Nephron (organoid): ENCODE measurements around the gene BTBD6.

Source experiments
- H3K27ac Mint-ChIP-seq, 3 experiments: 2 replicates each; pipeline ENCODE4 v1.8.0; 2020; ENCODE audit warnings: mixed read lengths in 3 of 3, mild to moderate bottlenecking in 2 of 3, moderate library complexity in 1 of 3
- H3K27me3 Mint-ChIP-seq: 2 replicates; pipeline ENCODE4 v1.8.0; 2021; ENCODE audit warnings: low read depth, mild to moderate bottlenecking, moderate library complexity, mixed read lengths
- H3K36me3 Mint-ChIP-seq: 2 replicates; pipeline ENCODE4 v1.8.0; 2020; ENCODE audit warnings: low read depth, mixed read lengths
- H3K4me1 Mint-ChIP-seq: 2 replicates; pipeline ENCODE4 v1.8.0; 2020; ENCODE audit warnings: mixed read lengths
- H3K4me3 Mint-ChIP-seq, 3 experiments: 2 replicates each; pipeline ENCODE4 v1.8.0; 2020; ENCODE audit warnings: mild to moderate bottlenecking in 3 of 3, mixed read lengths in 3 of 3, moderate library complexity in 2 of 3
- H3K9me3 Mint-ChIP-seq: 2 replicates; pipeline ENCODE4 v1.8.0; 2020; ENCODE audit warnings: mixed read lengths
- TF ChIP-seq, protein P1 (sequence below), 3 experiments: fragments of 200-600 bp; sonication (generic); IDR thresholded peaks; one replicate each; pipeline ENCODE4 v1.5.0; 2021; ENCODE audit warnings: antibody characterized with exemption in 3 of 3; ENCODE audit not compliant: unreplicated experiment in 3 of 3

The BTBD6 gene

DNA sequence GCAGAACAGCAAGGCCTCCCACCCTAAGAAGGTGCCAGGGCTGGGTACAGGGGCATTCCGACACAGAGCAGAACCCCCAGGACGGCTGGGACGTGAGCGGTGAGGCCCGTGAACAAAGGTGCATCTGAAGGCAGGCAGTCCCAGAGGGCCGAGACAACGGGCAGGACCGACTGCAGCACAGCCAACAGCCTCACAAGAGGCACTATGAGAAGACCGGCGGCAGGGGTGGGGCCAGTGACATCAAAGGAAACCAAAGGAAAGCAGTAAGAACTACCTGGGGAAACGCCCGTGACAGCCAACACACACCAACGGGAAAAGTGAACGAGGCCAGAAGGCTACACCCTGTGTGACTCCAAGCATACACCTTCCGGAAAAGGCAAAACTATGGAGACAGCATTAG is 9.1 kb downstream of the BTBD6 start:
- TF ChIP-seq, protein P1, sequence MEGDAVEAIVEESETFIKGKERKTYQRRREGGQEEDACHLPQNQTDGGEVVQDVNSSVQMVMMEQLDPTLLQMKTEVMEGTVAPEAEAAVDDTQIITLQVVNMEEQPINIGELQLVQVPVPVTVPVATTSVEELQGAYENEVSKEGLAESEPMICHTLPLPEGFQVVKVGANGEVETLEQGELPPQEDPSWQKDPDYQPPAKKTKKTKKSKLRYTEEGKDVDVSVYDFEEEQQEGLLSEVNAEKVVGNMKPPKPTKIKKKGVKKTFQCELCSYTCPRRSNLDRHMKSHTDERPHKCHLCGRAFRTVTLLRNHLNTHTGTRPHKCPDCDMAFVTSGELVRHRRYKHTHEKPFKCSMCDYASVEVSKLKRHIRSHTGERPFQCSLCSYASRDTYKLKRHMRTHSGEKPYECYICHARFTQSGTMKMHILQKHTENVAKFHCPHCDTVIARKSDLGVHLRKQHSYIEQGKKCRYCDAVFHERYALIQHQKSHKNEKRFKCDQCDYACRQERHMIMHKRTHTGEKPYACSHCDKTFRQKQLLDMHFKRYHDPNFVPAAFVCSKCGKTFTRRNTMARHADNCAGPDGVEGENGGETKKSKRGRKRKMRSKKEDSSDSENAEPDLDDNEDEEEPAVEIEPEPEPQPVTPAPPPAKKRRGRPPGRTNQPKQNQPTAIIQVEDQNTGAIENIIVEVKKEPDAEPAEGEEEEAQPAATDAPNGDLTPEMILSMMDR (IDR thresholded peaks at IDR 0.05; ENCODE audit: unreplicated experiment in 3 of 3) = no peak

DNA sequence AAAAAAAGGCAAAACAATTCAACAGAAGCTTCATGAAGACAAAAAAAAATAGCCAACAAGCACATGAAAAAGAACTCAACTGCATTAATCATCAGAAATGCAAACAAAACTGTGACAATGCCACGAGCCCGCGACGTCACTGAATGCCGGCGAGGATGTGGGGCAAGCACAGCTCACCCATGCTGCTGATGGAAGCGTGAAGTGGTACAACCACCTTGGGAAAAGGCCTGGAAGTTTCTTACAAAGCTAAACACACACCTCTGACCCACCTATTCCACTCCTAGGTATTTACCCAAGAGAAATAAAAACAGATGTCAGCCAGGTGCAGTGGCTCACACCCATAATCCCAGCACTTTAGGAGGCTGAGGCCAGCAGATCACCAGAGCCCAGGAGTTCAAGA is 10.5 kb downstream of the BTBD6 start:
- TF ChIP-seq, protein P1 (IDR thresholded peaks at IDR 0.05; ENCODE audit: unreplicated experiment in 3 of 3) = no peak
- Mint-ChIP-seq H3K4me3 (no peak overlapping the region), H3K27ac (no peak overlapping the region), H3K4me1 (peaks cover 1% of the 10 kb centered on the region), H3K27me3 (no peaks in the 10 kb centered on the region), H3K9me3 (no peaks in the 10 kb centered on the region), H3K36me3 (peaks cover 16% of the 10 kb centered on the region)

More for the DNA sequence above, 9.1 kb downstream of the BTBD6 start:
- Mint-ChIP-seq H3K4me1 (peaks cover 4% of the 10 kb centered on the region), H3K9me3 (no peaks in the 10 kb centered on the region), H3K36me3 (peaks cover 12% of the 10 kb centered on the region), H3K27ac (no peak overlapping the region), H3K4me3 (no peak overlapping the region), H3K27me3 (no peaks in the 10 kb centered on the region)

DNA sequence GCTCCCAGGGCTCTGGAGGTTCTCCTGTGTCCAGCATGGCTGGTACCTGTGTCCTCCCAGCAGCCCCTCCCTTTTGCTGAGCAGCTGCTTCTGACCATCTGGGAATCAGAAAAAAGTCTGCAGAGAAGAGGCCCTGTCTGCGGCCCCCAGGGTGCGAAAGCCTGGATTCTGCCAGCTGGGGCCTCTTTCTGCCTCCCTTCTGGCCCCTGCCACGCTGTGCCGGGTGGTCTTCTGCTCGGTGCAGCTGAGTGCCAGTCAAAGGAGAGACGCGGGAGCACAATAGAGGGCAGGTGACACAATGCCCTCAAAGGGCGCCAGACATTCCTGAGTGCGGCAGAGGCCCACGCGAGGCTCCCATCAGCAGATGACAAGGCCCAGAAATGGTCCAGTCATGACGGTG is 12.6 kb downstream of the BTBD6 start:
- Mint-ChIP-seq H3K4me1 (no peaks in the 10 kb centered on the region), H3K27me3 (no peaks in the 10 kb centered on the region)
- TF ChIP-seq, protein P1 (IDR thresholded peaks at IDR 0.05; ENCODE audit: unreplicated experiment in 3 of 3) = no peak

DNA sequence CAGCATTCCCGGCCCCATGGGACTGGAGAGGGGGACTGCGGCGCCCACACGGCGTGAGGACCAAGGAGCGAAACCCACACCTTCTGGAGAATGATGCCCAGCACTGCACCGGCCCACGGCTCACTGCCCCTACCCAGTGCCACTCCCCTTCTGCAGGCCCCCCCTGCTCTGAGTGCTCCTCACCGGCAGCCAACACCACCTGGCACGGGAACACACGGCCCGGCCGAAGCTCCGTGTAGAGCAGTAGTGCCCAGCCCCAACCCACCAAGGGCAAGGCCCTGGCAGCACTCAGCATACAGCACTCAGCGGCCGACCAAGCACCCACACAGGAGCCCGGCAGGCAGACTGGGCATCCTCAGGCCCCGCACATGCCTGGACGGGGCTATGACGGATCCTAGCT is 13.4 kb downstream of the BTBD6 start:
- Mint-ChIP-seq H3K27me3 (no peaks in the 10 kb centered on the region), H3K4me1 (no peaks in the 10 kb centered on the region), H3K9me3 (no peaks in the 10 kb centered on the region), H3K36me3 (peaks cover 22% of the 10 kb centered on the region), H3K4me3 (no peak overlapping the region), H3K27ac (no peak overlapping the region)
- TF ChIP-seq, protein P1 (IDR thresholded peaks at IDR 0.05; ENCODE audit: unreplicated experiment in 3 of 3) = no peak

More for the DNA sequence above, 12.6 kb downstream of the BTBD6 start:
- H3K27ac Mint-ChIP-seq = no peak overlapping the region
- peaks cover 22% of the 10 kb centered on the region for H3K36me3 Mint-ChIP-seq
- H3K9me3 Mint-ChIP-seq = no peaks in the 10 kb centered on the region
- no peak overlapping the region for H3K4me3 Mint-ChIP-seq

DNA sequence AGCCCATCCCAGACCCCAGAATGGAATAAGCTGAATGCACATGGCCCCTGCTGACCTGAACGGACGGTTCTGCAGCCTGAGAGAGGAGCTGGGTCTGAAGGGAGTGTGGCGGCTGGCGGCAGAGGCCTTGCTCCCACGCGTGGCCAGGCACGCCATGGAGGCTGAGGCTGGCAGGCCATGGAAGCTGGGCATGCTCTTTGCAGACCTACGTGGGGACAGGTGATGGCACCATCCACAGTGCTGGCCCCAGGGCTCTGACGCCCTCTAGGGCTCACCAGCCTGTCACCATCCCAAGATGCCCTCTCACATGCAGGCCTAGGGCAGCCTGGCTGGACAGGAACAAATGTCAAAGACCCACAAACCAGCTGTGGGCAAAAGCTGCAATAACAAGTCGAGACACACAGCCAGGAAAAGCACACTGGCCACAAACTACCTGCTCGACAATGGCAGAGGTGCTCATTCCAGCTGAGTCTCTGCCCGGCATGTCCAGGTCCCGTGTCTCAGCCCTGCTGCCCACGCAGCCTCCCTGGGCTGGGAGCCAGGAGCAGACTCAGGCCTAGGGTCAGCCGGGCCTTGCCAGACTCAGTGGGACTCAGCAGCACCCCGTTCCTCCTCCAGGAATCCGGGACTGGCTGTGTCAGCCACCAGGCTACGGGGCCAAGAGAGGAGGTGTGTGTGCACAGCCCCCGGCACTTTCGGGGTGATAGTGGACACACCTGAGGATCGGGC is 19.7 kb downstream of the BTBD6 start:
- Mint-ChIP-seq H3K36me3 (peaks cover 21% of the 10 kb centered on the region), H3K27me3 (peaks cover 3% of the 10 kb centered on the region), H3K9me3 (no peaks in the 10 kb centered on the region), H3K27ac (no peak overlapping the region), H3K4me3 (no peak overlapping the region), H3K4me1 (no peaks in the 10 kb centered on the region)
- TF ChIP-seq, protein P1 (IDR thresholded peaks at IDR 0.05; ENCODE audit: unreplicated experiment in 3 of 3) = no peak

DNA sequence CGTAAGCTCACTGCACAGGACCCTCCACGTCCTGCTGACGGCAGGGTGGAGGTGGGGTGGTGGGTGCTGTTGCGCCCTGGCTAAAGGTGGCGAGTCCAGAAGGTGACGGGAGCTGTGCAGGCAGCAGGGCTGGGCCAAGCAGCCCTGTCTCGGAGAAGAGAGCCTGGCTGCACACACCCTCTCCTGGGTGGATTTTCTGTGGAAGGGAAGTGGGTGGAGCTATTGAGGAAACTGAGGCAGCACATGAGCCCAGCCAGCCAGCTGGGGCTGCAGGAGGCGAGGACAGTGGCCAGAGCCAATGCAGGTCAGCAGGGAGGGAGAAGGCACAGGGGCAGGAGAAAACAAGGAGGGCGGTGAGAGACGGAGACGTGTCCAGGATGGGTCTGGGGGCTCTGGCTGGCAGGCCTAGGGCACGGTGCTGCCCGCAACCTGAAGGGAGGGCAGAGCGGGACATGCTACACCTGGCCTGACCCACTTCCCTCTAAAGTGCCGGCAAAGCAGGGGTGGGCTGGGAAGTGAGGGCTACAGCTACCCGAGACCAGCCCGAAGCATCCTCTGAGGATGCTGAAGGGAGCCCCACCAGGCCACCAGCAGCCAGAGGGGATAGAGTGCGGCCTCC is 20.5 kb downstream of the BTBD6 start:
- Mint-ChIP-seq H3K4me1 (no peaks in the 10 kb centered on the region), H3K27me3 (peaks cover 3% of the 10 kb centered on the region), H3K9me3 (no peaks in the 10 kb centered on the region), H3K27ac (no peak overlapping the region), H3K36me3 (peaks cover 14% of the 10 kb centered on the region), H3K4me3 (no peak overlapping the region)
- TF ChIP-seq, protein P1 (IDR thresholded peaks at IDR 0.05; ENCODE audit: unreplicated experiment in 3 of 3) = no peak
